ENCODE measurements around the gene PDHX.

- TF ChIP-seq, protein P1, sequence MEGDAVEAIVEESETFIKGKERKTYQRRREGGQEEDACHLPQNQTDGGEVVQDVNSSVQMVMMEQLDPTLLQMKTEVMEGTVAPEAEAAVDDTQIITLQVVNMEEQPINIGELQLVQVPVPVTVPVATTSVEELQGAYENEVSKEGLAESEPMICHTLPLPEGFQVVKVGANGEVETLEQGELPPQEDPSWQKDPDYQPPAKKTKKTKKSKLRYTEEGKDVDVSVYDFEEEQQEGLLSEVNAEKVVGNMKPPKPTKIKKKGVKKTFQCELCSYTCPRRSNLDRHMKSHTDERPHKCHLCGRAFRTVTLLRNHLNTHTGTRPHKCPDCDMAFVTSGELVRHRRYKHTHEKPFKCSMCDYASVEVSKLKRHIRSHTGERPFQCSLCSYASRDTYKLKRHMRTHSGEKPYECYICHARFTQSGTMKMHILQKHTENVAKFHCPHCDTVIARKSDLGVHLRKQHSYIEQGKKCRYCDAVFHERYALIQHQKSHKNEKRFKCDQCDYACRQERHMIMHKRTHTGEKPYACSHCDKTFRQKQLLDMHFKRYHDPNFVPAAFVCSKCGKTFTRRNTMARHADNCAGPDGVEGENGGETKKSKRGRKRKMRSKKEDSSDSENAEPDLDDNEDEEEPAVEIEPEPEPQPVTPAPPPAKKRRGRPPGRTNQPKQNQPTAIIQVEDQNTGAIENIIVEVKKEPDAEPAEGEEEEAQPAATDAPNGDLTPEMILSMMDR (conservative IDR thresholded peaks at IDR 0.05; ENCODE audit: low read length): no peak
- TF ChIP-seq EZH2phosphoT487 (IDR thresholded peaks at IDR 0.05; ENCODE audit: borderline replicate concordance): no peak
Observed at GRCh38 chr11:35045236-35045820, 128.9 kb downstream of the PDHX start.

Data from Loucy (cell line).